GM18951 (cell line): ENCODE results near the gene COPS8.

Experiments used
- POLR2A ChIP-seq: IDR thresholded peaks from 4 replicates; pipeline ENCODE4 v1.6.1; 2011; ENCODE audit warnings: mild to moderate bottlenecking; ENCODE audit not compliant: insufficient read length, insufficient read depth; ENCODE audit errors: extremely low read depth
- in situ Hi-C: fragments of 300-500 bp; cut with MboI; formaldehyde crosslinking; loops from one replicate; pipeline ENCODE4 v1.12.0; 2022; ENCODE audit warnings: low sequenced_read_pairs, mixed read lengths, inconsistent platforms; ENCODE audit not compliant: unreplicated experiment

The COPS8 gene

DNA sequence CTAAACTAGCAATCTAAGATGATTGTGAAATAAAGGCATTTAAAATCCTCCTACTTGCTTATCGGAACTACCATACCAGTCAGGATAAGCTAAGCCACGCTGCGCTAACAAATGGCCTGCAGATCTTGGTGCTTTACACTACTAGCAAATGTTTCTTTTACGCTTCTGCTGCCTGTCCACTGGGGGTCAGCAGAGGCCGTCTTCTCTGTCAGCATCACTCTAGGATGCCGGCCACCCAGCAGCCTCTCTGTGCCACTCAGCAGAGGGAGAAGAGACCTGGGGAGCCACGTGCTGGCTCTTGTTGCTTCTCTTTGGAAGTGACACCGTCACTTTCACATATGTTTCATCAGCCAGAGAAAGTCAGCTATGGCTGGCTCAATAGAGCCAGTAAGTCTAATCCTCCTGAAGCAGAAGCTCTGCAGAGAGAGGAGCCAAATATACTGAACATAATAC lies 36.6 kb downstream of the COPS8 start:
- in situ Hi-C loops = no loop called here
- TF ChIP-seq POLR2A = no peak

DNA sequence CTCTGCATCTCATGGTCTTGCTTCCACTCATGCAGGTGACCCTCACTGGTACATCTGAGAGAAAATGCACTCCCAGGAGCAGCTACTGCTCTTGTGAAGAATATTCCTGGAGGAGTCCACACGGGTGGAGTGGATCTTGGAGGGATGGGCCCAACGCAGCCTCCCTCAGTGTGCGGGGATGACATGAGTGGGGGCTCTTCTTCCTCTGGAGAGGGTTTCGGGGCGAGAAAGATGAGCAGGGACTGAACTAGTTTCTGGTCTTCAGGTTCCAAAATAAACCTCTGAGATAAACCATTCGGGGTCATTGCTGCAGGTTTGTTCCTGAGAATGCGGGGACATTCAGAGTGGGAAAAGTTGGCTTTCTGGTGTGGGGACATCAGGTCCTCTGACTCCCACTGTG lies 39.1 kb downstream of the COPS8 start:
- in situ Hi-C loops = no loop called here
- no peak for TF ChIP-seq POLR2A

- TF ChIP-seq POLR2A = no peak
- in situ Hi-C loops = no loop called here
These were observed 40.3 kb downstream of the COPS8 start for GRCh38 chr2:237125967-237126366.

- TF ChIP-seq POLR2A = no peak
- in situ Hi-C loops = no loop called here
These were observed 41.0 kb downstream of the COPS8 start for GRCh38 chr2:237126519-237127174.

- in situ Hi-C loops = no loop called here
- TF ChIP-seq POLR2A = no peak
These were observed 42.5 kb downstream of the COPS8 start for GRCh38 chr2:237128026-237128703.

DNA sequence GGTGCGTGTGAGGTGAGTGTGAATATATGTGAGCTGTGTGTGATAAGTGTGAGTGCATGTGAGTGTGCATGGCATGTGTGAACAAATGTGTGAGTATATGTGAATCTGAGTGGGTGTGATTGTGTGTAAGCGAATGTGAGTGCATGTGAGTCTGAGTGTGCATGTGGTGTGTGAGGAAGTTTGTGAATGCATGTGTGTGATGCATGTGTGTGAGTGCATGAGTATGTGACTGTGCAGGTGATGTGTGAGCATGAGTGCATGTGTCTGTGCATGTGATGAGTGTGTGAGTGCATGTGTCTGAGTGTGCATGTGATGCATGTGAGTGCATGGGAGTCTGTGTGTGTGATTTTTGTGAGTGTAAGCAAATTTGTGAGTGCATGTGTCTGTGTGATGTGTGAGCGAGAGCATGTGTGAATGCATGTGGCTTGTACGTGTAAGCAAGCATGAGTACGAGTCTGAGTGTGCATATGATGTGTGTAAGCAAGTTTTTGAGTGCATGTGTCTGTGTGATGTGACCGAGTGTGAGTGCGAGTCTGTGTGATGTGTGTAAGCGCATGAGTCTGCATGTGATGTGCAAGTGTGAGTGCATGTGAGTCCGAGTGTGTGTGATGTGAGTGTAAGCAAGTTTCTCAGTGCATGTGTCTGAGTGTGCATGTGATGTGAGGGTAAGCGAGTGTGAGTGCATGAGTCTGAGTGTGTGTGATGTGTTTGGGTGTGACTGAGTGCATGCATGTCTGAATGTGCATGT lies 43.3 kb downstream of the COPS8 start:
- no peak for TF ChIP-seq POLR2A
- in situ Hi-C loops = no loop called here

- TF ChIP-seq POLR2A = no peak
These were observed 44.1 kb downstream of the COPS8 start for GRCh38 chr2:237129625-237130263.

DNA sequence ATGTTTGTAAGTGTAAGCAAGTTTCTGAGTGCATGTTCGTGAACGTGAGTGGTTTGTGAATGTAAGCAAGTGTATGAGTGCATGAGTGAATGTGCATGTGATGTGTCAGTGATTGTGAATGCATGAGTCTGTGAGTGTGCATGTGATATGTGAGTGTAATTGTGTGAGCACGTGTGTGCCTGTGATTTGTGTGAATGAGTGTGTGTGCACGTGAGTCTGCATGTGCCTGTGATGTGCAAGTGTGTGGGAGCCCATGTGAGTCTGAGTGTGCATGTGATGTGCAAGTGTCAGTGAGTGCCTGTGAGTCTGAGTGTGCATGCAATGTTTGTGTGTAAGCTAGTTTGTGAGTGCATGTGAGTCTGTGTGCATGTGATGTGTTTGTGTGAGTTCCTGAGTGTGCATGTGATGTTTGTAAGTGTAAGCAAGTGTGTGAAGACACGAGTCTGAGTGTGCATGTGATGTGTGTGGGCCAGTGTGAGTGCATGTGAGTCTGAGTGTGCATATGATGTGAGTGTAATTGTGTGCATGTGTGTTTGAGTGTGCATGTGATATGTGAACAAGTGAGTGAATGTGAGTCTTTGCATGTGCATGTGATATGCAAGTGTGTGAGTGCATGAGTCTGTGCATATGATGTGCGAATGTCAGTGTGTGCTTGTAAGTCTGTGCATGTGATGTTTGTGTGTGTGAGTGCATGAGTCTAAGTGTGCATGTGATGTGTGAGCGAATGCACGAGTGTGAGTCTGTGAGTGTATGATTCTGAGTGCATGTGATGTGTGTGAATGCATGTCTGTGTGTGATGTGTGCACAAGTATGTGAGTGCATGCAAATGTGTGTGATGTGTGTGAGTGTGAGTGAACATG lies 45.1 kb downstream of the COPS8 start:
- in situ Hi-C loops = no loop called here
- TF ChIP-seq POLR2A = no peak

More at GRCh38 chr2:237129625-237130263, 44.1 kb downstream of the COPS8 start:
- in situ Hi-C loops = no loop called here

DNA sequence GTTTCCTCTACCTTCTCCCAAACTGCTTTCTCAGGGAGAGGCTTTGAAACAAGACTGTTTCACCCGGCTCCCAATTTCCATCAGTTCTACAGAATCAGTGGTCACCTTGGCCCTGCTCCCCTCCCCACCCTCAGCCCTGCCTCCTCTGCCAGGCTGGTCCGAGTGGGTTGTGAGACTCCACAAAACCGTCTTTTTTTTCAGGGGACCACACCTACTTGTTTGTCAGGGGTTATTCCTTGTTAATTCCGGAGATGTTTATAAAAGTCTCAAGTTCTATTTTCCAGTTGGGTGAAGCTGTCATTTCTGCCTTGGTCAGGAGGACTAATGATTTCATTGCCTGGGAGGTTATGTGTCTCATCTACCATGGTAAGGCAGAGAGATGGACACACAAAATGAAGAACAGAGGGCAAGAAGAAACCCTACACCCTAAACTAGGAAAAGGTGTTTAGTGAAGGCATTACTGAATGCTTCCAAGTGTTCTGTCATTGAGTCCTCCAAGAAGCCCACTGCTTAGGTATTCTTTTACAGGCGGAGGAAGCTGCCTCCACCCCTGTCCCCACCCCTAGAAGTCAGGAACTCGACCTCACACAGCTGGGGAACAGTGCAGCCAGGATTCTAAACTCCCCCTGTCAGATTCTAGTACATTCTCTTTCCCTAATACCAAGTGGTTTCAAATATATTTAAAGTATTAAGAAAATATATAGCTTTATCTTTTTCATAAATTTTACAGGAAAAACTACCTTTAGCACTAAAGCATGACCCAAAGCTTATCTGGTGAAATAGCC lies 46.3 kb downstream of the COPS8 start:
- in situ Hi-C loops = no loop called here
- no peak for TF ChIP-seq POLR2A

DNA sequence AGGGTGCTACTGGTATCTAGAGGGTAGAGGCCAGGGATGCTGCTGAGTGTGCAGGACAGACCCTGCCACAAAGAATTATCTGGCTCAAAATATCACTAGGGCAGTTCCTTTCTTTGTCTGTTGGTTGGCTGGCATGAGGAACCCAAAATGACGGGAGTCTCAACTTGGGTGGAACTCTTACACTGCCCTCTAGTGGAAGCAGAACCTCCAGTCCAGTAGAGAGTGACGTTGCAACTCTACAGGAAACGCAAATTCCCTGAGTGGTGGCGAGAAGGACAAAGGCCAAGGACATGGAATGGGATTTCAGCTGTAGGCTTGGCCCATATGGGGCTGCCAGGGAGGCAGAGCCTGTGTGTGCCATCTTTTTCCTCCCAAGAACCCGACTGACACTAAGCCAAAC lies 47.1 kb downstream of the COPS8 start:
- no peak for TF ChIP-seq POLR2A
- in situ Hi-C loops = no loop called here

DNA sequence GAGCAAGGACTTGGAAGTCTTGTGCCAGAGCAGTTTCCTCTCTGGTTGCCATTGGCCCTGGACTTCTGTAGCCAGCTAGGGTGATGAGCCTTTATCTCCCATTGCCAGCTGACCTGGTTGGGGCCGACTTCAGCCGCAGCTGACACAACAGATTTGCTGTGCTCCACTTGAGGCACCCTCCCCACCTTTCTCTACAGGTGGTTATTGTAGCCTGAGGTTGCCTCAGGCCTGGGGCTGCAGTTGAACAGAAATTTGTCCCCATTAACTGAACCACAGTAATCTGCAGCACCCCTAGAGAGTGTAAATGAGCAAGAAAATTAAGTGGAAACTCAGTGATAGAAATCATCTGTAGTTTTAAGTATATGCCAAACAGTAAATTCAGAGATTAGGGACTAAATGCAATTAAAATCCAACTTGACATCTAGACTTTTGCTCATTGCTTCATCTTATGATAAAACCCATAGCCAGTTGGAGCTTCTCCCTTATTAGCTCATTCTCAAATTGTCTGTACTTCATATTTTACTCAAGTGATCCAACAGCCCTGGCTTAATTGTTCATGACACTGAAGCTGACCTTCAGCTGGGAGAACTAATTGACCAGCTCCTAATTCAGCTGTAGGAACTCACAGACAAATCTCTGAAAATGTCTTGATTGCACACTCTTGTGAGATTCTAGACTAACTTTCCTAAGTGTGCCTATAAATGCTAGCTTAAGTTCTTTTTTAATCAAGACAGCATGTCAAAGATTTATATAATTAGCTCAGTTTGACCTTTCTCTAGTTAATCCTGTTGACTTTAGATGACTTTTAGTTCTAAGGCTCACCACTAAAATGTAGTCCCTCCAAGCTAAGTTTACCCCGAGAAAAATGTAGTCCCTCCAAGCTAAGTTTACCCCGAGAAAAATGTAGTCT lies 48.9 kb downstream of the COPS8 start:
- in situ Hi-C loops = no loop called here
- no peak for TF ChIP-seq POLR2A

- in situ Hi-C loops = no loop called here
- no peak for TF ChIP-seq POLR2A
These were observed 51.1 kb downstream of the COPS8 start for GRCh38 chr2:237136824-237137223.
